HG02642 (cell line): Measurements from ENCODE around the gene EML5.

Experiments
- ATAC-seq: cut with Tn5 transposase; IDR thresholded peaks from one replicate; pipeline ENCODE4 v1.9.1; 2021; ENCODE audit warnings: mild to moderate bottlenecking; ENCODE audit not compliant: unreplicated experiment, poor library complexity

EML5 gene

GRCh38 chr14:88733121-88733520 lies 59.6 kb downstream of the EML5 start:
- ATAC-seq: no peak

- no peak for ATAC-seq
These were observed 63.6 kb downstream of the EML5 start for GRCh38 chr14:88729159-88729558.

- no peak for ATAC-seq
These were observed 65.7 kb downstream of the EML5 start for GRCh38 chr14:88727057-88727456.

- no peak for ATAC-seq
These were observed 82.0 kb downstream of the EML5 start for GRCh38 chr14:88710709-88711108.

GRCh38 chr14:88707088-88707487 lies 85.7 kb downstream of the EML5 start:
- no peak for ATAC-seq

GRCh38 chr14:88706425-88706824 lies 86.3 kb downstream of the EML5 start:
- no peak for ATAC-seq

GRCh38 chr14:88698651-88699050 lies 94.1 kb downstream of the EML5 start:
- no peak for ATAC-seq

GRCh38 chr14:88695870-88696269 lies 96.9 kb downstream of the EML5 start:
- no peak for ATAC-seq

- ATAC-seq: no peak
These were observed 104.4 kb downstream of the EML5 start for GRCh38 chr14:88688386-88688785.

GRCh38 chr14:88683119-88683518 lies 109.6 kb downstream of the EML5 start:
- no peak for ATAC-seq

GRCh38 chr14:88682495-88683114 lies 110.1 kb downstream of the EML5 start:
- no peak for ATAC-seq

GRCh38 chr14:88681755-88682494 lies 110.8 kb downstream of the EML5 start:
- no peak for ATAC-seq

- no peak for ATAC-seq
These were observed 123.4 kb downstream of the EML5 start for GRCh38 chr14:88669346-88669745.

- peak; percentile 71 for ATAC-seq
These were observed 124.2 kb downstream of the EML5 start for GRCh38 chr14:88668448-88669116.

GRCh38 chr14:88667555-88668273 lies 125.0 kb downstream of the EML5 start:
- peak; percentile 76 for ATAC-seq

GRCh38 chr14:88660056-88660455 lies 132.7 kb downstream of the EML5 start:
- no peak for ATAC-seq

GRCh38 chr14:88639221-88639620 lies 153.5 kb downstream of the EML5 start:
- ATAC-seq: no peak

GRCh38 chr14:88632512-88632911 lies 160.2 kb downstream of the EML5 start:
- no peak for ATAC-seq

GRCh38 chr14:88631091-88631490 lies 161.7 kb downstream of the EML5 start:
- no peak for ATAC-seq

GRCh38 chr14:88630565-88630964 lies 162.2 kb downstream of the EML5 start:
- no peak for ATAC-seq

GRCh38 chr14:88628462-88628861 lies 164.3 kb downstream of the EML5 start:
- no peak for ATAC-seq
